ACC112 (cell line): Measurements from ENCODE around the gene MCUB.
"Not testable (repeated sequence)": the region's sequence is repeated elsewhere in the genome, so short reads cannot be mapped to it uniquely, and the experiment has no call there.

Source experiments
- H2AFZ ChIP-seq: fragments of 200-600 bp; sonication (generic); one replicate; pipeline ENCODE4 v1.6.0; 2017; ENCODE audit warnings: antibody characterized with exemption, low read length; ENCODE audit not compliant: unreplicated experiment
- H3K27ac ChIP-seq: fragments of 200-600 bp; sonication (generic); 2 replicates; pipeline ENCODE4 v1.5.1; 2014; ENCODE audit warnings: low read depth, mild to moderate bottlenecking, antibody characterized with exemption, low read length, moderate library complexity
- H3K27me3 ChIP-seq: fragments of 200-600 bp; sonication (generic); 2 replicates; pipeline ENCODE4 v1.6.1; 2014; ENCODE audit warnings: mild to moderate bottlenecking, antibody characterized with exemption, low read length, moderate library complexity, mixed read lengths; ENCODE audit not compliant: insufficient read depth
- H3K36me3 ChIP-seq: fragments of 200-600 bp; sonication (generic); 2 replicates; pipeline ENCODE4 v1.6.1; 2016; ENCODE audit warnings: mild to moderate bottlenecking, antibody characterized with exemption, low read length, moderate library complexity, mixed read lengths; ENCODE audit not compliant: insufficient read depth
- H3K4me1 ChIP-seq: fragments of 200-600 bp; sonication (generic); one replicate; pipeline ENCODE4 v1.6.1; 2016; ENCODE audit warnings: low read length, mixed read lengths; ENCODE audit not compliant: insufficient read depth, unreplicated experiment, control insufficient read depth
- H3K4me3 ChIP-seq: fragments of 200-600 bp; sonication (generic); 2 replicates; pipeline ENCODE4 v1.5.1; 2014; ENCODE audit warnings: mild to moderate bottlenecking, low read depth, low read length
- H3K79me2 ChIP-seq: fragments of 200-600 bp; sonication (generic); one replicate; pipeline ENCODE4 v1.6.0; 2016; ENCODE audit warnings: low read length; ENCODE audit not compliant: control insufficient read depth, unreplicated experiment, insufficient read depth

Gene MCUB

GRCh38 chr4:109559983-109560686 lies at the start of gene MCUB:
TSS of gene MCUB (plus strand) at chr4:109560246. CDS start at chr4:109560338, 92 bp downstream.
- peak within 1 kb of the TSS; percentile 76 for H2AFZ ChIP-seq
- peak within 1 kb of the TSS; percentile 80 for H3K4me3 ChIP-seq
- peaks cover 23% of the 10 kb centered on the region for H3K79me2 ChIP-seq
- H3K27me3 ChIP-seq = no peaks in the 10 kb centered on the region
- H3K4me1 ChIP-seq = peaks cover 8% of the 10 kb centered on the region
- H3K36me3 ChIP-seq = no peaks in the 10 kb centered on the region
- peak within 1 kb of the TSS; percentile 60 for H3K27ac ChIP-seq

GRCh38 chr4:109510687-109511086 lies 49.4 kb upstream of the MCUB start:
- Histone ChIP-seq H2AFZ (no peak overlapping the region), H3K27me3 (no peaks in the 10 kb centered on the region), H3K27ac (no peak overlapping the region), H3K4me3 (no peak overlapping the region), H3K79me2 (no peaks in the 10 kb centered on the region), H3K4me1 (no peaks in the 10 kb centered on the region), H3K36me3 (peaks cover 29% of the 10 kb centered on the region)

GRCh38 chr4:109511414-109511813 lies 48.6 kb upstream of the MCUB start:
- Histone ChIP-seq H3K27ac (no peak overlapping the region), H2AFZ (no peak overlapping the region), H3K36me3 (peaks cover 26% of the 10 kb centered on the region), H3K27me3 (no peaks in the 10 kb centered on the region), H3K4me1 (no peaks in the 10 kb centered on the region), H3K79me2 (no peaks in the 10 kb centered on the region), H3K4me3 (no peak overlapping the region)

- H3K79me2 ChIP-seq, H3K27me3 ChIP-seq, H3K27ac ChIP-seq, H3K4me3 ChIP-seq, H2AFZ ChIP-seq, H3K4me1 ChIP-seq: not testable (repeated sequence)
- H3K36me3 ChIP-seq = peaks cover 38% of the 10 kb centered on the region
These were observed 46.7 kb upstream of the MCUB start for GRCh38 chr4:109513368-109513767.

DNA sequence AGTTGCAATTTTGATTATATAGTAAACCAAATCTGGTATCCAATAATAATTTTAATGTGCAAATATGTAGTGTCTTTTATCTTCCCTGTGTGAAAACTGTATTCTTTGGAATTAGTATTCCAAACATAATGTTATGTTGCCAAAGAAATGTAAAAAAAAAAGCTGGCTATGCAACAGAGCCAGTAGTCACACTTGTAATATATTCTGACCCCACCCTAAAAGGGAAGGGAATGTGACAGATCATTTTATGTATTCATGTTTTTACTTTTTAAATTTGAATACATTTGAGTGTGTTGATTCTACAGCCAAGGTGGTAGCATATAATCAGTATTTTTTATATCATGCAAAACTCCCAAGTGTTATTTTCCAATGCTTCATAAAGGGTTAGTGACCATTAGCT lies 27.9 kb upstream of the MCUB start:
- H3K27ac ChIP-seq = no peak overlapping the region
- no peak overlapping the region for H2AFZ ChIP-seq
- no peak overlapping the region for H3K4me3 ChIP-seq
- H3K4me1 ChIP-seq = no peaks in the 10 kb centered on the region
- H3K36me3 ChIP-seq = peaks cover 29% of the 10 kb centered on the region
- H3K27me3 ChIP-seq = no peaks in the 10 kb centered on the region
- no peaks in the 10 kb centered on the region for H3K79me2 ChIP-seq

GRCh38 chr4:109545401-109545800 lies 14.6 kb upstream of the MCUB start:
- H3K4me3 ChIP-seq = no peak overlapping the region
- H3K36me3 ChIP-seq = peaks cover 13% of the 10 kb centered on the region; the same call in 1 of the 2 replicates
- H3K27me3 ChIP-seq = no peaks in the 10 kb centered on the region
- no peaks in the 10 kb centered on the region for H3K79me2 ChIP-seq
- no peak overlapping the region for H3K27ac ChIP-seq
- H2AFZ ChIP-seq = no peak overlapping the region
- peaks cover 13% of the 10 kb centered on the region for H3K4me1 ChIP-seq

- Histone ChIP-seq H3K27me3 (no peaks in the 10 kb centered on the region), H3K27ac (no peak overlapping the region), H3K4me1 (peaks cover 13% of the 10 kb centered on the region), H3K79me2 (no peaks in the 10 kb centered on the region), H3K4me3 (no peak overlapping the region), H3K36me3 (peaks cover 10% of the 10 kb centered on the region; the same call in 1 of the 2 replicates), H2AFZ (no peak overlapping the region)
These were observed 12.7 kb upstream of the MCUB start for GRCh38 chr4:109547394-109547793.

DNA sequence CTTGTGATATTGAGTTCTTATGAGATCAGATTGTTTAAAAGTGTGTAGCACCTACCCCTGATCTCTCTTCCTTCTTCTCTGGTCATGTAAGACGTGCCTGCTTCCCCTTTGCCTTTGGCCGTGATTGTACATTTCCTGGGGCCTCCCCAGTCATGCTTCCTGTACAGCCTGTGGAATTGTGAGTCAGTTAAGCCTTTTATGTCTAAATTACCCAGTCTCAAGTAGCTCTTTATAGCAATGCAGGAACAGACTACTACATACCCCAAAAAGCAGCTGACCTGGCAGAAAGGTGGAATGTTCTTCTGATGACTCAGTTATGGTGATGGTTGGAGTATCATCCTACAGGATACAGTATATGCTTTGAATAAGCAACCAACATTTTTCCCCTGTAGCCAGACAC lies 11.4 kb upstream of the MCUB start:
- no peaks in the 10 kb centered on the region for H3K79me2 ChIP-seq
- H3K4me1 ChIP-seq = peaks cover 13% of the 10 kb centered on the region
- peaks cover 10% of the 10 kb centered on the region; the same call in 1 of the 2 replicates for H3K36me3 ChIP-seq
- H3K27ac ChIP-seq = peak overlapping the region; percentile 64
- no peaks in the 10 kb centered on the region for H3K27me3 ChIP-seq
- no peak overlapping the region for H2AFZ ChIP-seq
- peak overlapping the region; percentile 13; the same call in 1 of the 2 replicates for H3K4me3 ChIP-seq

DNA sequence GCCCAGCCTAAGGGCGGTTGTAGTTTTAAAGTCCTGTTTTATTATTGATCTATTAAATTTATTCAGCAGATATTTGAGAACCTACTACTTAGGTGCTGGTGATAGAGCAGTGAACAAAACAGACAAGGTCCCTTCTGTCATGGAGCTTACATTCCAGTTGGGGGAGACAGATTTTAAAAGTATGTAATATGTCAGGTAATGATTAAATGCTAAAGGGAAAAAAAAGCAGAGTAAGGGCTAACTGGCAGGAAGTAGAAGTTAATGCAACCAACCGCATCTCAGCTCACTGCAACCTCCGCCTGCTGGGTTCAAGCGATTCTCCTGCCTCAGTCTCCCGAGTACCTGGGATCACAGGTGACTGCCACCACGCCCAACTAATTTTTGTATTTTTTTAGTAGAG lies 7.8 kb upstream of the MCUB start:
- peaks cover 7% of the 10 kb centered on the region; the same call in 1 of the 2 replicates for H3K36me3 ChIP-seq
- H3K27me3 ChIP-seq = no peaks in the 10 kb centered on the region
- peaks cover 13% of the 10 kb centered on the region for H3K4me1 ChIP-seq
- H3K79me2 ChIP-seq = no peaks in the 10 kb centered on the region
- no peak overlapping the region for H3K27ac ChIP-seq
- no peak overlapping the region for H2AFZ ChIP-seq
- H3K4me3 ChIP-seq = no peak overlapping the region

DNA sequence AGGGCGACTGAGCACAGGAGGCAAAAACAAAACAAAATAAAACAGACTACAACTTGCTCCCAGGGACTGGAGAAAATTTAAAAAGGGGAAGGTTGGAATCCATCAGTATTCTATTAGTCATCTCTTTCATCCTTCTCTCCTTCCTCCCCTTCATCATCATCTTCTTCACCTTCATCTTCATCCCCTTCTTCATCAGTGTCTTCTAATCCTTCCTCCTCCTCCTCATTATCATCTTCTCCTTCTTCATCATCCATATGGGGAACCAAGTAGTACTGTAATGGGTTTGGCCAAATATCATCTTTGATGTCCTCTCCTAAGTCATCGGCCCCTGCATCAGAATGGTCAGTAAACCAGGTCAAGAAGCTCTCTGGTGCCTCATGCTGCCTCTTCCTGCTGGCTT lies 6.9 kb upstream of the MCUB start:
- Histone ChIP-seq H3K36me3 (peaks cover 3% of the 10 kb centered on the region; the same call in 1 of the 2 replicates), H3K27me3 (no peaks in the 10 kb centered on the region), H3K79me2 (no peaks in the 10 kb centered on the region), H3K4me3 (no peak overlapping the region), H3K4me1 (peaks cover 12% of the 10 kb centered on the region), H3K27ac (no peak overlapping the region), H2AFZ (no peak overlapping the region)

- Histone ChIP-seq H3K27ac (no peak overlapping the region), H3K36me3 (no peaks in the 10 kb centered on the region), H3K27me3 (no peaks in the 10 kb centered on the region), H3K4me1 (no peaks in the 10 kb centered on the region), H2AFZ (no peak overlapping the region), H3K4me3 (no peak overlapping the region), H3K79me2 (no peaks in the 10 kb centered on the region)
These were observed 5.1 kb upstream of the MCUB start for GRCh38 chr4:109554971-109555370.
